ENCODE measurements around the gene ANP32D.
"Not testable (repeated sequence)": the region's sequence is repeated elsewhere in the genome, so short reads cannot be mapped to it uniquely, and the experiment has no call there.

The ANP32D gene

GRCh38 chr12:48506836-48507235 lies 34.5 kb downstream of the ANP32D start:
- not testable (repeated sequence) for DNase-seq (ENCODE audit: low read depth)

GRCh38 chr12:48508987-48509386 lies 36.6 kb downstream of the ANP32D start:
- DNase-seq (ENCODE audit: low read depth): no peak

GRCh38 chr12:48510111-48510510 lies 37.8 kb downstream of the ANP32D start:
- DNase-seq (ENCODE audit: low read depth): no peak

- DNase-seq (ENCODE audit: low read depth): no peak
Measured at GRCh38 chr12:48512855-48513254, 40.5 kb downstream of the ANP32D start.

GRCh38 chr12:48514728-48515127 lies 42.4 kb downstream of the ANP32D start:
- no peak for DNase-seq (ENCODE audit: low read depth)

- not testable (repeated sequence) for DNase-seq (ENCODE audit: low read depth)
Measured at GRCh38 chr12:48520381-48520780, 48.0 kb downstream of the ANP32D start.

Measured in HS-27A (cell line).